GM12874 (cell line): Measurements from ENCODE around the gene UBL3.

Source experiments
- TF ChIP-seq, protein P1 (sequence below): IDR thresholded peaks from 2 replicates; pipeline ENCODE4 v1.5.1; 2011; ENCODE audit warnings: low read depth, mild to moderate bottlenecking, control low read depth, low read length, moderate library complexity; ENCODE audit not compliant: insufficient read depth

UBL3 gene

DNA sequence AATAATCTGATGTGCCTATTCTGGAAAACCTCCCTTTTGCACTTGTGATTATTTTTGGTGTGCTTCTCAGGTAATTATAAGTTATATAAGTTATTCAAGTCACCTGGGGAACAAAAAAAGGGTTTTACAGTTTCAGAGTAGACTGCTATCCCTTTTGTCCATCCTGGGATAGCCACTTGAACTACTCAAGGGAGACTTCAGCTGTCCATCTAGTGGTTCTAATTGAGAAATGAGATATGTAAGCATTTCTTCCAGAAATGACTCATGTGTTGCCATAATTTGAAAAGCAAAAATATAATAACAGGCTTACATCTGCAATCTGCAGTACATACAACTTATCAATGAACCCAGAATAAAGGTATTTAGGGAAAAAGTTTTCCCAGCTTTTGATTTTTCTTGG is 20.4 kb downstream of the UBL3 start:
- TF ChIP-seq, protein P1, sequence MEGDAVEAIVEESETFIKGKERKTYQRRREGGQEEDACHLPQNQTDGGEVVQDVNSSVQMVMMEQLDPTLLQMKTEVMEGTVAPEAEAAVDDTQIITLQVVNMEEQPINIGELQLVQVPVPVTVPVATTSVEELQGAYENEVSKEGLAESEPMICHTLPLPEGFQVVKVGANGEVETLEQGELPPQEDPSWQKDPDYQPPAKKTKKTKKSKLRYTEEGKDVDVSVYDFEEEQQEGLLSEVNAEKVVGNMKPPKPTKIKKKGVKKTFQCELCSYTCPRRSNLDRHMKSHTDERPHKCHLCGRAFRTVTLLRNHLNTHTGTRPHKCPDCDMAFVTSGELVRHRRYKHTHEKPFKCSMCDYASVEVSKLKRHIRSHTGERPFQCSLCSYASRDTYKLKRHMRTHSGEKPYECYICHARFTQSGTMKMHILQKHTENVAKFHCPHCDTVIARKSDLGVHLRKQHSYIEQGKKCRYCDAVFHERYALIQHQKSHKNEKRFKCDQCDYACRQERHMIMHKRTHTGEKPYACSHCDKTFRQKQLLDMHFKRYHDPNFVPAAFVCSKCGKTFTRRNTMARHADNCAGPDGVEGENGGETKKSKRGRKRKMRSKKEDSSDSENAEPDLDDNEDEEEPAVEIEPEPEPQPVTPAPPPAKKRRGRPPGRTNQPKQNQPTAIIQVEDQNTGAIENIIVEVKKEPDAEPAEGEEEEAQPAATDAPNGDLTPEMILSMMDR = no peak

DNA sequence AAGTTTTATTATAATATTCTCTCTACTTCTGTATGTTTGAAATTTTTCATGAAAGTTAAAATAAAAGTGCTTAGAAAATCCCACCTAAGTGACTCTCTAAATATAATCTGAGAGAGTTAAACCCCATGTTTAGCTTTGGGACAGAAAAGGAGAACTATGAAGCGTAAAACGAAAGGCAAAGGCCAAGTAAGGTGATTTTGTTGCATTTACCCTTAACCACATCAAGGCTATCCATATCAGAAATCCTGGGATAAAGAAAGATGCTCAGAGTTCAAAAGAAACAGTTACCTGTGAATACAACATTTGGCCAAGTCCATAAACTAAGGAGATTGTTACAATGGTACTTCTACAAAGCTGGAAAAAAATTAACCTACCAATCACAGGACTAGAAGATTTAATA is 31.3 kb downstream of the UBL3 start:
- TF ChIP-seq, protein P1 = no peak

DNA sequence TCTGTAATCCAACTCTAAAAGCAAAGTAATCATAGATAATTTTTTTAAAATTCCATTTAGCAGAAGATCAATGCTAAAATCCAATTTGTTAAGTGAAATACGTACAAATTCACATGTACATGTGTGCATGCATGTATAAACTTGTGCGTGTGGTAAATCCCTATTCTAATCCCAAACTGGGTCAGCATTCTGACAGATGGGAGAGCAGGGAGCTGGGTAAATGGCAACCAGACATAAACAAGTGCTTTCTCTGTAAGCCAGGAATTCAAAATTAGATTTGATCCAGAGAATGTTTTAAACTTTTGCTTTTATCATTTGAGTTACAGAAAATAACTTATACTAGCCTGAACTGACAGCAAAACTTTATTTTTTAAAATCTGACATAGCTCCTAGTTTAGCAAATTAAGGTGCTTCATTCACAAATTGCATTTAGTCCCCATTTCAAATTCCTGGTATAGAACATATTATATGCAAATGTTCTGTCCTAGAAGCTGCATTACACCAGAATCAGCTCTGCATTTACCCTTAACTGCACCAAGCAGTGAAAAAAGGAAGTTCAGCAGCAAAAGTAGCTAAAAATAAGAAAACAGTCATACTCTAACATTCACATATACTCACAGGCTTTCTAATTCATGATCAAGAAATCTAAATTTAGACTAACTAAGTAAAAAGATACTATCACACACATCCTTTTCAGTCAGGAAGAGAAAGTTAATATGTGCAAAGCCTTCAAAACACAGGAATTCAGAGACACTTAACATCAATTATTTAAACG is 32.6 kb downstream of the UBL3 start:
- TF ChIP-seq, protein P1 = no peak

DNA sequence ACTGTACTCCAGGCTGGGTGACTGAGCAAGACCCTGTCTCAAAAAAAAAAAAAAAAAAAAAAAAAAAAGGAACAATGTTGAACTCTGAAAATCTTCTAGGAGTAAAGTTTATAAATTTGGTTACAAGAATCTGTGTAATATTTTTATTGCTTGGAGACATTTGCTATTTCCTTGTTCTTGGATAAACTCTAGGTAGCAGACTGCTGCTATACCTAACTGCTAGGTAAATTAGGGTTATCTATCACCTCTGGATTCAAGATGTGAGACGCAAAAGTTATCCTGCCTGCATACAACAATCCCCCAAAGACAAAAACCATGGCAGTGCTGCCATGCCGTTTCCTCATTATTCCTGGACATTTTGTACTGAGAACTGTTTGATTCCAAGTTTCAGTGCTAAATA is 33.7 kb downstream of the UBL3 start:
- TF ChIP-seq, protein P1 = no peak

DNA sequence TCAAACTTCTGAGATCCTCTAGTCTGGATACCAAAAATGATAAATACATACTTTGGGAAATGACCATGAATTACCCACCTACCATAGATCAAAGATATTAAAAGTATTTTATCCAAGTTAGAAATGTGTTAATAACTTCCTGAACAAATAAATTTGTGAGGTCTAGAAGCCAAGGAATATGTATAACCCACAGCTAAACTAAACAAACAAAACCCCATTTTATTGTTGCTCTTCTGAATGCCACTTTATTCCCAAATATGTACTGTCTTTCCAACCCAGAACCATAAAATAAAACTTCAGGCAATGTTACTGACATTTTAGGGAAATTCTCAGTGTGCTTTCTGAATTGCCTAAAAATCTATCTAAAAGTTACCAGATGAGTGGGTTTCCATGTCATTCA is 35.1 kb downstream of the UBL3 start:
- TF ChIP-seq, protein P1 = no peak

DNA sequence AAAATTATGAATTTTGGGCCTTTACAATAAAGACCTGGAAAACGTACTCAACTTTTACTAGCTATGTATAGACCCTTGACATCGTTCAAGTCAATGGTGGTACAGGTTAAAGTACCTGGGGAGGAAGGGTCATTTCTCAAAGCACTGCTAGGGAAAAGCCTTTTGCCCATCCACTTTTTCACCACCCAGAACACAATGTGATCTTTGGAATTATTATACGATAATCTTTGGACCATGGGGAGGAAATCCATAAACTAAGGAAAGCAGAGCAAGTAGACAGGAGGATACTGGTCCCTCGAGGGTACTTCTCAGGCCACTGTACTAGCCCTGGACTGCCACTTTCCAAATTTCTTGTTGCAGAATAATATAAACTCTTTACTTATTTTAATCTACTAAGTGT is 39.5 kb downstream of the UBL3 start:
- TF ChIP-seq, protein P1 = no peak

DNA sequence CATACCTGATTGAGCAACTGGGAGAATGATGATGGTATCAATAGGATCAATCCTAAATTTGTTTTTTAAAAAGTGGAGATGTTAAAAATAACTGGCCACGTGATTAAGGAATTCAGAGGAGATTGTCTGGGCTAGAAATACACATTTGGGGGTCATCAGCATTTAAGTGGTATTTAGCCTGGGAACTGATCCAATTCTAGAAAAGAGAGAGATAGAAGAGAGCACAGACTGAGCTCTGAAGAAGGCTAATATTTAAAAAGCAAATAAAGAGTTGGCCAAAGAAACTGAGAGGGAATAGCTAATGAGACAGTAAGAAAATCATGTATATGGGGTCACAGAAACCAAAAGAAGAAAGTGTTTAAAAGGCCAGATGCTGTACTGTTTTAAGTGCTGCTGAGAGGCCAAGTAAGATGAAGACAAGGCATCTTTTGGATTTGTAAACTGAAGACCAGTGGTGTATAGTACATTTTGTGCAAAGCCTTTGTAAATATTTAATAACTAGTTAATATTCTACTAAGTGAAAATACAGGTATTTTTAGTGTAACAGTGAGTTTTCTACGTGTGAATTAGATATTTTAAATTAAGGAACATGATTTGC is 40.2 kb downstream of the UBL3 start:
- TF ChIP-seq, protein P1 = no peak
